Measurements from ENCODE around the gene RAD51C. TPM values are rescaled to one million over a fixed set of nuclear protein-coding genes. Genes with fewer than 3 reads are reported as not detected.
"Not testable (repeated sequence)": the region's sequence is repeated elsewhere in the genome, so short reads cannot be mapped to it uniquely, and the experiment has no call there.

Gene RAD51C
- total RNA-seq, 1 donor from 2014 or later, result 36.8 TPM

DNA sequence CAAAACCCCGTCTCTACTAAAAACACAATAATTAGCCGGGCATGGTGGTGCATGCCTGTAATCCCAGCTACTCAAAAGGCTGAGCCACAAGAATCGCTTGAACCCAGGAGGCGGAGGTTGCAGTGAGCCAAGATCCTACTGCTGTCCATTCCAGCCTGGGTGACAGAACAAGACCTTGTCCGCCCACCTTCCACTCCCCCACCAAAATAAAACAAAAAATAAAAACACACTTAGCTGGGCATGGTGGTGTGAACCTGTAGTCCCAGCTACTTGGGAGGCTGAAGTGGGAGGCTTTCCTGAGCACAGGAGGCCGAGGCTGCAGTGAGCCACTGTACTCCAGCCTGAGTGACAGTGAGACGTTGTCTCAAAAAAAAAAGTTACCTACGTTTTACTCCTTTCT, 66.5 kb downstream of the RAD51C start:
- no peak for DNase-seq (ENCODE audit: extremely low spot score, unreplicated experiment)
- H3K36me3 Mint-ChIP-seq, result no peaks in the 10 kb centered on the region
- no peak overlapping the region for H3K4me3 Mint-ChIP-seq
- no peak overlapping the region for H3K27ac Mint-ChIP-seq
- H3K27me3 Mint-ChIP-seq, result peaks cover 39% of the 10 kb centered on the region
- H3K4me1 Mint-ChIP-seq (ENCODE audit: unreplicated experiment), result peaks cover 8% of the 10 kb centered on the region
- TF ChIP-seq, protein P1, sequence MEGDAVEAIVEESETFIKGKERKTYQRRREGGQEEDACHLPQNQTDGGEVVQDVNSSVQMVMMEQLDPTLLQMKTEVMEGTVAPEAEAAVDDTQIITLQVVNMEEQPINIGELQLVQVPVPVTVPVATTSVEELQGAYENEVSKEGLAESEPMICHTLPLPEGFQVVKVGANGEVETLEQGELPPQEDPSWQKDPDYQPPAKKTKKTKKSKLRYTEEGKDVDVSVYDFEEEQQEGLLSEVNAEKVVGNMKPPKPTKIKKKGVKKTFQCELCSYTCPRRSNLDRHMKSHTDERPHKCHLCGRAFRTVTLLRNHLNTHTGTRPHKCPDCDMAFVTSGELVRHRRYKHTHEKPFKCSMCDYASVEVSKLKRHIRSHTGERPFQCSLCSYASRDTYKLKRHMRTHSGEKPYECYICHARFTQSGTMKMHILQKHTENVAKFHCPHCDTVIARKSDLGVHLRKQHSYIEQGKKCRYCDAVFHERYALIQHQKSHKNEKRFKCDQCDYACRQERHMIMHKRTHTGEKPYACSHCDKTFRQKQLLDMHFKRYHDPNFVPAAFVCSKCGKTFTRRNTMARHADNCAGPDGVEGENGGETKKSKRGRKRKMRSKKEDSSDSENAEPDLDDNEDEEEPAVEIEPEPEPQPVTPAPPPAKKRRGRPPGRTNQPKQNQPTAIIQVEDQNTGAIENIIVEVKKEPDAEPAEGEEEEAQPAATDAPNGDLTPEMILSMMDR (conservative IDR thresholded peaks at IDR 0.05), result no peak
- H3K9me3 Mint-ChIP-seq, result no peaks in the 10 kb centered on the region

DNA sequence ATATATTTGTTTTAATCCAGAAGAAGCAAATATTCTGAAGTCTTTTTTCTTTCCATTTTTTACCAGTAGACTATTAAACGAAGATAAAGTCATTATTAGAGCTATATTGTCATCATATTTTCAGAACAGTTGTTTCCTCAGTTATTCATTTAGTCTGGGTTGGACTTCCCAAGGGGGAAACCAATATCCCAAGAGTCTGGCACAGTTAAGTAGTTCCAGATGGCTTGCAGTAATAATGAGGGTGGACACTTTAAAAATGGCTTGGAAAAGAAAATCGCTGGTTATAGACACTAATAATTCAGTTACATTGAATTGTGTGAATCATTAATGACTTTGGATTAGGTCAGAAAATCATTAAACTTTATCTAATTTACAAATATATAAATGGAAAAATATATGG, 67.1 kb downstream of the RAD51C start:
- Mint-ChIP-seq H3K4me1 (ENCODE audit: unreplicated experiment) (peaks cover 8% of the 10 kb centered on the region), H3K36me3 (no peaks in the 10 kb centered on the region), H3K27ac (no peak overlapping the region), H3K4me3 (no peak overlapping the region), H3K9me3 (no peaks in the 10 kb centered on the region), H3K27me3 (peaks cover 36% of the 10 kb centered on the region)
- TF ChIP-seq, protein P1 (conservative IDR thresholded peaks at IDR 0.05), result no peak
- DNase-seq (ENCODE audit: extremely low spot score, unreplicated experiment), result no peak

- TF ChIP-seq, protein P1 (conservative IDR thresholded peaks at IDR 0.05), result no peak
- Mint-ChIP-seq H3K27me3 (peaks cover 31% of the 10 kb centered on the region), H3K36me3 (no peaks in the 10 kb centered on the region), H3K4me3 (no peak overlapping the region), H3K4me1 (ENCODE audit: unreplicated experiment) (peaks cover 8% of the 10 kb centered on the region), H3K27ac (no peak overlapping the region), H3K9me3 (no peaks in the 10 kb centered on the region)
- DNase-seq (ENCODE audit: extremely low spot score, unreplicated experiment), result no peak
Observed at GRCh38 chr17:58760248-58760647, 67.8 kb downstream of the RAD51C start.

GRCh38 chr17:58763263-58763662, 70.9 kb downstream of the RAD51C start:
- DNase-seq (ENCODE audit: extremely low spot score, unreplicated experiment), result no peak
- Mint-ChIP-seq H3K4me1 (ENCODE audit: unreplicated experiment) (no peaks in the 10 kb centered on the region), H3K9me3 (no peaks in the 10 kb centered on the region), H3K27me3 (peaks cover 19% of the 10 kb centered on the region), H3K4me3 (no peak overlapping the region), H3K27ac (no peak overlapping the region), H3K36me3 (no peaks in the 10 kb centered on the region)
- TF ChIP-seq, protein P1 (conservative IDR thresholded peaks at IDR 0.05), result no peak

DNA sequence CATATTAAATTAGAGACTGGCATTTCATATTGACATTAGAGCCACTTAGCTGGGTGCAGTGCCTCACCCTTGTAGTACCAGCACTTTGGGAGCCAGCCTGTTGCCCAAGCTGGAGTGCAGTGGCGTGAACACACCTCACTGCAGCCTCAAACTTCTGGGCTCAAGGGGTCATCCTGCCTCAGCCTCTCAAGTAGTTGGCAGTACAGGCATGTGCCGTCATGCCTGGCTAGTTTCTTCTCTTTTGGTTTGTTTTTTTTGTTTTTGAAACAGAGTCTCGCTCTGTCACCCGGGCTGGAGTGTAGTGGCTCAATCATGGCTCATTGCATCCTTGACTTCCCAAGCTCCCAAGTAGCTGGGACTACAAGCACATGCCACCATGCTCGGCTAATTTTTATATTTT, 72.0 kb downstream of the RAD51C start:
- Mint-ChIP-seq H3K9me3 (no peaks in the 10 kb centered on the region), H3K36me3 (no peaks in the 10 kb centered on the region), H3K27me3 (peaks cover 14% of the 10 kb centered on the region), H3K27ac (no peak overlapping the region), H3K4me1 (ENCODE audit: unreplicated experiment) (no peaks in the 10 kb centered on the region), H3K4me3 (no peak overlapping the region)
- TF ChIP-seq, protein P1 (conservative IDR thresholded peaks at IDR 0.05), result no peak
- DNase-seq (ENCODE audit: extremely low spot score, unreplicated experiment), result no peak

GRCh38 chr17:58778482-58778881, 86.1 kb downstream of the RAD51C start:
- H3K4me1 Mint-ChIP-seq (ENCODE audit: unreplicated experiment); H3K4me3 Mint-ChIP-seq; DNase-seq (ENCODE audit: extremely low spot score, unreplicated experiment); H3K9me3 Mint-ChIP-seq; H3K27ac Mint-ChIP-seq; H3K27me3 Mint-ChIP-seq; H3K36me3 Mint-ChIP-seq: not testable (repeated sequence)
